GM12891 (cell line): ENCODE measurements around the gene AQP9.
A peak's percentile ranks its signal among the peaks of the same experiment; 100 is the strongest.

Experiments
- DNase-seq: peaks from one replicate; pipeline ENCODE4 v3.0.0; 2011; ENCODE audit warnings: low spot score; ENCODE audit not compliant: insufficient read length
- FAIRE-seq: peaks from 2 replicates; lab custom pipeline; 2011; peaks lifted over from hg19 to GRCh38; lab: Jason Lieb, UNC
- PAX5 ChIP-seq: IDR thresholded peaks from 2 replicates; pipeline ENCODE4 v1.6.1; 2011; ENCODE audit warnings: low read length, moderate library complexity, mild to moderate bottlenecking; ENCODE audit not compliant: insufficient read depth, severe bottlenecking
- POLR2A ChIP-seq: IDR thresholded peaks from 2 replicates; pipeline ENCODE4 v1.6.1; 2011; ENCODE audit warnings: low read depth, low read length, control low read depth
- POLR2AphosphoS5 ChIP-seq: IDR thresholded peaks from 2 replicates; pipeline ENCODE4 v1.6.1; 2011; ENCODE audit warnings: low read depth, low read length, control low read depth
- POU2F2 ChIP-seq: IDR thresholded peaks from 2 replicates; pipeline ENCODE4 v1.6.1; 2011; ENCODE audit warnings: low read depth, mild to moderate bottlenecking, control low read depth, low read length, moderate library complexity
- SPI1 ChIP-seq: IDR thresholded peaks from 2 replicates; pipeline ENCODE4 v1.6.1; 2011; ENCODE audit warnings: low read depth, low read length, control low read depth
- TAF1 ChIP-seq: IDR thresholded peaks from 2 replicates; pipeline ENCODE4 v1.6.1; 2011; ENCODE audit warnings: low read depth, low read length, control low read depth

Gene AQP9

DNA sequence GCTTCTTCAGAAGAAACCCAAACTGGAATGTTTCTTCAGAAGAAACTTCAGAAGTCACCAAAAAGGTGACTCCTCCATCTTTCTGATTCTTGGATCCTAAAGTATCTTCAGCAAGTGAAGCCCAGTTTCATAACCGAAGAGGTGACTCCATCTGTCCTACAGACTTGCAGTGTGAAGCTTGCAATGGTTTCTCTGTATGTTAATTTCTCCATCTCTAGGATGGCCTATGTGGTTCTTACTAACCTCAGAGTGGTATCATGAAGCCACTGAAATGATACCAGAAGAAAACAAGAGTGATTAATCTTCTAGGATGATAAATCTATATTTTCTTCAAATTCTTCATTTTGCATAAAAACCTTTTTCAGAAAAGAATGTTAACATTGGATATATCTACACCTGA lies 495 bp upstream of the AQP9 start:
- FAIRE-seq (no peak), DNase-seq (no peak)
- TF ChIP-seq TAF1 (no peak), POLR2A (no peak), POLR2AphosphoS5 (no peak), SPI1 (no peak), POU2F2 (no peak), PAX5 (no peak)

- no peak for DNase-seq
- no peak for FAIRE-seq
These were observed 1.3 kb downstream of the AQP9 start for GRCh38 chr15:58139276-58139988.

GRCh38 chr15:58139989-58140522 lies 1.9 kb downstream of the AQP9 start:
- no peak for TF ChIP-seq TAF1
- no peak for TF ChIP-seq POU2F2
- no peak for TF ChIP-seq POLR2A
- TF ChIP-seq PAX5 = no peak
- no peak for TF ChIP-seq POLR2AphosphoS5
- TF ChIP-seq SPI1 = no peak
- FAIRE-seq = no peak
- DNase-seq = no peak

More at GRCh38 chr15:58139276-58139988, 1.3 kb downstream of the AQP9 start:
- TF ChIP-seq SPI1 = no peak
- TF ChIP-seq TAF1 = no peak
- no peak for TF ChIP-seq PAX5
- TF ChIP-seq POU2F2 = no peak
- no peak for TF ChIP-seq POLR2A
- no peak for TF ChIP-seq POLR2AphosphoS5

- DNase-seq (no peak), FAIRE-seq (no peak)
- no peak for TF ChIP-seq POLR2AphosphoS5
- no peak for TF ChIP-seq POU2F2
- TF ChIP-seq SPI1 = no peak
- no peak for TF ChIP-seq POLR2A
- TF ChIP-seq PAX5 = no peak
- TF ChIP-seq TAF1 = no peak
These were observed 3.7 kb downstream of the AQP9 start for GRCh38 chr15:58141894-58142293.

GRCh38 chr15:58142827-58143461 lies 4.8 kb downstream of the AQP9 start:
- FAIRE-seq = no peak

DNA sequence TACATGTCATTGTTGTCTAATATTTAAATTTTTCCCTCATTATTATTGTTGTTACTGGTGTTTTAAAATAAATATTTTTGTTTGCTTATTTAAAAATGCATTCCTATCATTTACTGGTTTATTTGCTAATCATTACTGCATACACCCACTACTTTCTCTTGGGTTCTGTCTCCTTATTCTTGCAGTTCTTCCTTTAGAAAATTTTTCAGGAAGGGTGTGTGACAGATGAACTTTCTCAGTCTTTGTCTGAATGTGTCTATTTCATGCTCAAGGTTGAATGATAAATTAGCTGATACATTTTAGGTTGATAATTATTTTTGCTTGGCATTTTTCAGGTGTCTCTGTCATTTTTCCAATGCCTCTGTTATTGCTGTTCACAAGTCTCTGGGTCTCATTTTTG lies 7.4 kb downstream of the AQP9 start:
- no peak for DNase-seq
- TF ChIP-seq POLR2AphosphoS5 = no peak
- TF ChIP-seq PAX5 = no peak
- TF ChIP-seq POLR2A = no peak
- no peak for TF ChIP-seq TAF1
- no peak for TF ChIP-seq SPI1
- no peak for TF ChIP-seq POU2F2
- no peak for FAIRE-seq

More at GRCh38 chr15:58142827-58143461, 4.8 kb downstream of the AQP9 start:
- no peak for DNase-seq
- TF ChIP-seq SPI1 (no peak), POU2F2 (no peak)

GRCh38 chr15:58146211-58146610 lies 8.0 kb downstream of the AQP9 start:
- FAIRE-seq = no peak
- TF ChIP-seq PAX5 (no peak), POU2F2 (no peak), POLR2AphosphoS5 (no peak), TAF1 (no peak), SPI1 (no peak), POLR2A (no peak)

DNA sequence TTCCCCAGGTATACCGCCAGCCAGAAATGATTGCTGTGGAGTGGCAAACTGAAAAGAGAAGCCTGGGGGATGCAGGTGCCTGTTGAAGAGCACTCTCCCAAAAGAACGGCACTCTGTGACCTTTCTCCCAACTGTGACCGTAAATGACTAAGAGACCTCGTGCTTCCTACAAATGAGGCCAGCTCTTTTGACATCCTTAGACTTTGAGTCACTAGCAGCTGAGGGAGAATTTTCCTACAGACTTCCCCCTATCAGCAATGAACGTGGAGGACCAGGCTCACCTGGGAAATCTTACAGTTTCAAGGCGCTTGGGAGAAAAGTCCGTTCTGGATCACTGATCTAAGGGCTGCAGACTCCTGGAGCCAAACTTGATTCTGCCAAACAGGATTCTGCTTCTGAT lies 8.6 kb downstream of the AQP9 start:
- TF ChIP-seq POU2F2 (no peak), PAX5 (no peak), POLR2A (no peak), POLR2AphosphoS5 (no peak), SPI1 (no peak)
- no peak for DNase-seq
- no peak for FAIRE-seq

More at GRCh38 chr15:58146211-58146610, 8.0 kb downstream of the AQP9 start:
- DNase-seq = no peak

DNA sequence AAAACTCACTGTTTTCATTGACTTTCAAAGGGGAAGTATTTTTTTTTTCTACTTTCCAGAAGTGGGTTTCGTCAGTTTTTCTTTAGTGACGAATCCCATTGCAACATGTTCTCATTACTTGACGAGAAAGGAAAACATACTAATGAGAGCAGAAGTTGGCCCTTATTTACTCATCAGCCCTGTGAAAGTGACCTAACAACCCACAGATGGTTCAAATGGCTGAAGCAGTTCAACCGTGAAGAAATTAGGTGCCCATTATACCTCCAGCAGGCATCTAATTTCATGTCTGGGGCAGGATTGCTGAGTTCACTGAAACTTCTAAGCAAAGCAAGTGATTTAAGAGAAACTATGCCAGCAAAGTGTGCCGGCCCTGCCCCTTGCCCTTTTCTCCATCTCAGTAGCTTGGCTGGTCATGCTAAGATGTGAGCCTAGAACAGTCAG lies 9.0 kb downstream of the AQP9 start:
- FAIRE-seq = peak; percentile 9
- TF ChIP-seq POU2F2 = no peak
- no peak for TF ChIP-seq PAX5
- TF ChIP-seq TAF1 = no peak
- TF ChIP-seq POLR2AphosphoS5 = no peak
- no peak for TF ChIP-seq POLR2A
- TF ChIP-seq SPI1 = no peak
- no peak for DNase-seq
